Stimulated activated CD4-positive, alpha-beta T cell treated with anti-CD3 and anti-CD28 coated beads, TNF-alpha, amount 100 ng/mL, for 24 hours (primary cell): Measurements from ENCODE around the gene AOC3.
"Not testable (repeated sequence)": the region's sequence is repeated elsewhere in the genome, so short reads cannot be mapped to it uniquely, and the experiment has no call there.

ENCODE experiments used
- DNase-seq, 3 experiments: peaks; one replicate each; pipeline ENCODE4 v3.0.0-alpha.2; 2020; ENCODE audit warnings: low read depth in 3 of 3

AOC3 gene

DNA sequence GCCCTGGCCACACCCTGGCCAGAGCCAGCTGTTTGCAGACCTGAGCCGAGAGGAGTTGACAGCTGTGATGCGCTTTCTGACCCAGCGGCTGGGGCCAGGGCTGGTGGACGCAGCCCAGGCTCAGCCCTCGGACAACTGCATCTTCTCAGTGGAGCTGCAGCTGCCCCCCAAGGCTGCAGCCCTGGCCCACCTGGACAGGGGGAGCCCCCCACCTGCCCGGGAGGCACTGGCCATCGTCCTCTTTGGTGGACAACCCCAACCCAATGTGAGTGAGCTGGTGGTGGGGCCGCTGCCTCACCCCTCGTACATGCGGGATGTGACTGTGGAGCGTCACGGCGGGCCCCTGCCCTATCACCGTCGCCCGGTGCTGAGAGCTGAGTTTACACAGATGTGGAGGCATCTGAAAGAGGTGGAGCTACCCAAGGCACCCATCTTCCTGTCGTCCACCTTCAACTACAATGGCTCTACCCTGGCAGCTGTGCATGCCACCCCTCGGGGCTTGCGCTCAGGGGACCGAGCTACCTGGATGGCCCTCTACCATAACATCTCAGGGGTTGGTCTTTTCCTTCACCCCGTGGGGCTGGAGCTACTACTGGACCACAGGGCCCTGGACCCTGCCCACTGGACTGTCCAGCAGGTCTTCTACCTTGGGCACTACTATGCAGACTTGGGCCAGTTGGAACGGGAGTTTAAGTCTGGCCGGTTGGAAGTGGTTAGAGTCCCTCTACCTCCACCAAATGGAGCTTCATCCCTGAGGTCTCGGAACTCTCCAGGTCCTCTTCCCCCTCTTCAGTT, 6.0 kb upstream of the AOC3 start:
- no peak for DNase-seq

GRCh38 chr17:42845556-42845917, 5.5 kb upstream of the AOC3 start:
- no peak for DNase-seq

GRCh38 chr17:42845918-42846593, 4.9 kb upstream of the AOC3 start:
- DNase-seq = peak in 1 of 3 experiments; percentile 40

DNA sequence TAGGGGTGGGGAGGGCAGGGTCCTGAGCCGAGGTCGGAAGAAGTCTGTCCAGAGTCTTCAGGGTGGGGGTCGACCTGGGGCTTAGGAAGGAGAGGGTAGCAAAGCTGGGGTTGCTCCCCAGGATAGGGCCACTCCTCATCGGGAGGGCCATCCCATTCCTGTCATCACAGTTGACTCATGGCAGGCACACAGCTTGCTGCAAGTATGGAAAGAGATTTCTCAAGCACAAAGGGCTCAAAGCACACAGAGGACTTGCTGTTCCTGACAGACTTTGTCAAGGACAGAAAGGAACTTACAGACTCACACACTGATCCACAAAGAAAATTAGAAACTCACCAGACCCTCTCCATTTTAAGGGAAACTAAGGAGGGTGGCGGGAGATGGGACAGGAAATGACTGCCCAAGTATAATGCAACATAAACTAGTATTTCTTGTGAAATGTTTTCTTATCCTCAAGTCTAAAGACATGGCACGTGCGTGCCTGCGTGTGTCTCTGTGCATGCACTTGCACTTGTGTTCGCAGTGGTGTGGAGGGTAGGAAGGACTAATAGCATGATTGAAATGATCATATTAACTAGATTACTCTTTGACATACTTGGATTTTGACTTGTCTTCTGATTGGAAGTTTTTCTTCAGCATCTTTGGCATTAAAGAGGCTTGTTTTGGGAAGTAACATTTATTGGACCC, 4.3 kb upstream of the AOC3 start:
- DNase-seq = no peak

GRCh38 chr17:42848093-42848492, 2.9 kb upstream of the AOC3 start:
- DNase-seq = no peak

DNA sequence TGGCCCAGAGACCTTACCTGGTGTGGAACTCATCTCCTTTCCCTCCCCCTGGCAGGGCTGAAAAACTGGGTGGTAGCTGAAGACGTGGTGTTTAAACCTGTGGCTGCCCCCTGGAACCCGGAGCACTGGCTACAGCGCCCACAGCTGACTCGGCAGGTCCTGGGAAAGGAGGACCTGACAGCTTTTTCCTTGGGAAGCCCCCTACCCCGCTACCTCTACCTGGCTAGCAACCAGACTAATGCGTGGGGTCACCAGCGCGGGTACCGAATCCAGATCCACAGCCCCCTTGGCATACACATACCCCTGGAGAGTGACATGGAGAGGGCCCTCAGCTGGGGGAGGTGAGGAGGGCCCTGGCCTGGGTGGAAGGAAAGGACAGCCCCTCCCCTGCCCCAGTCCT, 2.0 kb upstream of the AOC3 start:
- DNase-seq = no peak

- no peak for DNase-seq
These were observed 1.4 kb upstream of the AOC3 start for GRCh38 chr17:42849451-42850181.

DNA sequence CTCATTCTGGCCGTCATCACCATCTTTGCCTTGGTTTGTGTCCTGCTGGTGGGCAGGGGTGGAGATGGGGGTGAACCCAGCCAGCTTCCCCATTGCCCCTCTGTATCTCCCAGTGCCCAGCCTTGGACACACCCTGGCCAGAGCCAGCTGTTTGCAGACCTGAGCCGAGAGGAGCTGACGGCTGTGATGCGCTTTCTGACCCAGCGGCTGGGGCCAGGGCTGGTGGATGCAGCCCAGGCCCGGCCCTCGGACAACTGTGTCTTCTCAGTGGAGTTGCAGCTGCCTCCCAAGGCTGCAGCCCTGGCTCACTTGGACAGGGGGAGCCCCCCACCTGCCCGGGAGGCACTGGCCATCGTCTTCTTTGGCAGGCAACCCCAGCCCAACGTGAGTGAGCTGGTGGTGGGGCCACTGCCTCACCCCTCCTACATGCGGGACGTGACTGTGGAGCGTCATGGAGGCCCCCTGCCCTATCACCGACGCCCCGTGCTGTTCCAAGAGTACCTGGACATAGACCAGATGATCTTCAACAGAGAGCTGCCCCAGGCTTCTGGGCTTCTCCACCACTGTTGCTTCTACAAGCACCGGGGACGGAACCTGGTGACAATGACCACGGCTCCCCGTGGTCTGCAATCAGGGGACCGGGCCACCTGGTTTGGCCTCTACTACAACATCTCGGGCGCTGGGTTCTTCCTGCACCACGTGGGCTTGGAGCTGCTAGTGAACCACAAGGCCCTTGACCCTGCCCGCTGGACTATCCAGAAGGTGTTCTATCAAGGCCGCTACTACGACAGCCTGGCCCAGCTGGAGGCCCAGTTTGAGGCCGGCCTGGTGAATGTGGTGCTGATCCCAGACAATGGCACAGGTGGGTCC, 607 bp downstream of the AOC3 start:
- DNase-seq = not testable (repeated sequence)

GRCh38 chr17:42852351-42852750, 1.4 kb downstream of the AOC3 start:
- no peak for DNase-seq

- no peak for DNase-seq
These were observed 2.0 kb downstream of the AOC3 start for GRCh38 chr17:42853004-42853403.

GRCh38 chr17:42853597-42853967, 2.6 kb downstream of the AOC3 start:
- no peak for DNase-seq

- no peak for DNase-seq
These were observed 3.2 kb downstream of the AOC3 start for GRCh38 chr17:42853968-42854790.

GRCh38 chr17:42855048-42855596, 4.1 kb downstream of the AOC3 start:
- DNase-seq = no peak

DNA sequence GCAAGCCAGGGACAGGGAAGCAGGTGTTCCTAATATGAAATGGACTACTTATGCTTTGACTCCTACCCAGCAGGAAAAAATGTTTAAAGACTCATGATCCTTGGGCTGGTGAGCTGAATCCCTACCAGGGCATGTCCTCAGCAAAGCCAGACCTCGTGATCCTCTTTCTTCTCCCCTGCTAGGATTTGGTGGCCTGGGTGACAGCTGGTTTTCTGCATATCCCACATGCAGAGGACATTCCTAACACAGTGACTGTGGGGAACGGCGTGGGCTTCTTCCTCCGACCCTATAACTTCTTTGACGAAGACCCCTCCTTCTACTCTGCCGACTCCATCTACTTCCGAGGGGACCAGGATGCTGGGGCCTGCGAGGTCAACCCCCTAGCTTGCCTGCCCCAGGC, 5.1 kb downstream of the AOC3 start:
- DNase-seq = not testable (repeated sequence)

DNA sequence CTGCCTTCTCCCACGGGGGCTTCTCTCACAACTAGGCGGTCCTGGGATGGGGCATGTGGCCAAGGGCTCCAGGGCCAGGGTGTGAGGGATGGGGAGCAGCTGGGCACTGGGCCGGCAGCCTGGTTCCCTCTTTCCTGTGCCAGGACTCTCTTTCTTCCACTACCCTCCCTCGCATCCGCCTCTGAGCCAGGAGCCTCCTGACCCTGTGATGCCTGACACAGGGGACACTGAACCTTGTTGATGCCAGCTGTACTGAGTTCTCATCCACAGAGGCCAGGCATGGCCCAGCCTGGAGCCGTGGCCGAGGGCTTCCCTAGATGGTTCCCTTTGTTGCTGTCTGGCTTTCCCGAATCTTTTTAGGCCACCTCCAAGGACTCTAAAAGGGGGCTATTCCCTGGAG, 5.5 kb downstream of the AOC3 start:
- DNase-seq = not testable (repeated sequence)

DNA sequence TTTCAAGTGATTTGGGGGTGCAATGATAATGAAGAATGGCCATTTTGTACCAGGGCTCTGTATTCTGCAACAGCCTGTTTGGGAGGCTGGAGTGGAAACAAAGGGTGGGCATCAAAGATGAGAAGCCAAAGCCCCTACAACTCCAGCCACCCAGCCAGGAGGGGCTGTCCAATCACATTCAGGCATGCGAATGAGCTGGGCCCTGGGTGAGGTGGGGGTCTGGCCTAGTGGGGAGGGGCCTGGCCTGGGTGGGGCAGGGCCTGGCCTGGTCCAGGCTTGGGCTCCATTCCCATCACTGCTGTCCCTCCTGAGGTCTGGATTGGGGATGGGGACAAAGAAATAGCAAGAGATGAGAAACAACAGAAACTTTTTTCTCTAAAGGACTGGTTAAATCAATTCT, 6.4 kb downstream of the AOC3 start:
- no peak for DNase-seq

DNA sequence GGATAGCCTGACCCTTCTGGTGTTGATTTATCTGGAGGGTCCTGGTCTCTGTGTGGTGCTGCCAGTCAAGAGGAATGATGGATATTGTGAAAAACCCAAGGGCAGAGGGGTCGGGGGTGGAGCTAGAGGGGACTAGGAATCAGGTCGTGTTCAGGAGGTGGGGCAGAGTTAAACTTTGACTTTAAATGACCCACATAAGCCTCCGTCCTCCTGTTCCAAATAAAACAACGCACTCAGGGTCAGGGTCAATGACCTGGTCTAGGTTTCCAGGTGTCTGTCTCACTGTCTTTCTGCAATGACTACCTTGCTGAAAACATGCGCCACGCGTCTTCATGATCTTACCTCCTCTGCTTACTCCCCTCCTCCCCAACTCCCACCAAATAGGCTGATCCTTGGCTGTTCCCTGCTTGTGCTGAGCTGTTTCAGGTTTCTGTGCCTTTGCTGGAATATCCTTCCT, 14.7 kb downstream of the AOC3 start:
- no peak for DNase-seq

DNA sequence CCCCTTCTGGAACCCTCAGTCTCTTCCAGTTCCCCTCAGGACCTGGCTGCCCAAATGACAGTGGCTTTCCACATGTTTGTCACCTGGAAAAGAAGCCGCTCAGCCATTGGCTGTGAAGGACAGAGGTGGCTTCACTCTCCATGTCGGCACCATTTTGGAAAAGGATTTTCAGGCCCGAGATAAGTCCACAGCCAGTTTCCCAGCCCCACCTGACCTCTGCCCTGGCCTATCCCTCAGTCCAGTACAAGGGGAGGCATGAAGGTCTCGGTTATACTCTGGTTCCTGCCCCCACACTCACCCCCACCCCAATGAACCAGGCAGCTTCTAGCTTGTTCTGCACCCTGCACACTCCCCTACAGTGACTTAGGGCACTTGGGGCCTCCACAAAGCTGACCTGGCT, 15.2 kb downstream of the AOC3 start:
- DNase-seq = no peak

GRCh38 chr17:42866631-42867575, 15.9 kb downstream of the AOC3 start:
- no peak for DNase-seq
